A549 (cell line): ENCODE measurements around the gene LEF1.

Experiments used
- CBX2 ChIP-seq: fragments of 200-600 bp; sonication (generic); IDR thresholded peaks from 2 replicates; pipeline ENCODE4 v1.6.1; 2016; ENCODE audit warnings: low read depth, mild to moderate bottlenecking, borderline replicate concordance
- CTCF ChIP-seq: fragments of >200 bp; sonication (Bioruptor Twin); formaldehyde crosslinking; IDR thresholded peaks from 3 replicates; pipeline ENCODE4 v1.5.1; 2016
- MAFK ChIP-seq: fragments of 450-650 bp; IDR thresholded peaks from 2 replicates; pipeline ENCODE4 v1.6.1; 2014; ENCODE audit not compliant: partially characterized antibody
- MAX ChIP-seq: IDR thresholded peaks from 2 replicates; pipeline ENCODE4 v1.6.1; 2012
- POLR2A ChIP-seq: IDR thresholded peaks from 2 replicates; pipeline ENCODE4 v1.6.1; 2012; ENCODE audit warnings: mild to moderate bottlenecking, low read length
- POLR2AphosphoS2 ChIP-seq: conservative IDR thresholded peaks from 2 replicates; pipeline ENCODE4 v1.6.1; 2012; ENCODE audit warnings: low read length, improper control_type of control experiment, inconsistent platforms
- RAD21 ChIP-seq, 2 experiments: fragments of >200 bp in 1 of 2; sonication (Bioruptor Twin) in 1 of 2; formaldehyde crosslinking in 1 of 2; IDR thresholded peaks in 1 of 2; conservative IDR thresholded peaks in 1 of 2; 2 replicates in 1 of 2; 3 replicates in 1 of 2; pipeline ENCODE4 v1.6.1; 2012 to 2018; ENCODE audit warnings: inconsistent platforms in 1 of 2
- SMC3 ChIP-seq: fragments of >200 bp; sonication (Bioruptor Twin); formaldehyde crosslinking; IDR thresholded peaks from 3 replicates; pipeline ENCODE4 v1.6.1; 2018; ENCODE audit warnings: inconsistent platforms

GRCh38 chr4:108192935-108193334, 24.2 kb upstream of the LEF1 start:
- no peak for TF ChIP-seq POLR2A
- no peak for TF ChIP-seq POLR2AphosphoS2
- TF ChIP-seq CTCF: no peak
- no peak for TF ChIP-seq RAD21 (conservative IDR thresholded peaks at IDR 0.05 in 1 of 2, IDR thresholded peaks at IDR 0.05 in 1 of 2)
- TF ChIP-seq MAX: no peak
- TF ChIP-seq MAFK: no peak
- TF ChIP-seq SMC3: no peak
- TF ChIP-seq CBX2: no peak
